Posterior cingulate gyrus (tissue), 11 donors: ENCODE results near the gene PET100.

ENCODE experiments used
- DNase-seq, 10 donors: peaks; one replicate each; pipeline versions ENCODE4 v3.0.0 to v3.0.0-alpha.2; 2020 to 2021; ENCODE audit warnings: mixed read lengths in 3 of 10
- intact Hi-C: fragments of 100-400 bp; cut with DNase I; formaldehyde crosslinking; loops from one replicate; pipeline ENCODE4 v1.15.1; 2023

The PET100 gene

GRCh38 chr19:7629347-7630054 lies at the start of gene PET100, which contains the start of gene XAB2:
Gene PET100 (plus strand): TSS chr19:7629793. CDS start chr19:7629834, 41 bp downstream.
Gene XAB2 (minus strand): TSS chr19:7629545. CDS start chr19:7629527, 18 bp downstream.
- intact Hi-C loops, result no loop called here

GRCh38 chr19:7582446-7582845 lies 47.1 kb upstream of the PET100 start:
- DNase-seq, result no peak
- intact Hi-C loops, result no loop called here

More at GRCh38 chr19:7629347-7630054, at the start of gene PET100, which contains the start of gene XAB2:
- peak; percentile 95 to 100 (median 97) for DNase-seq

- intact Hi-C loops, result no loop called here
- DNase-seq, result peak in 1 of 10 donors; percentile 20
Measured at GRCh38 chr19:7589822-7590221, 39.8 kb upstream of the PET100 start.

- intact Hi-C loops, result no loop called here
- peak in 1 of 10 donors; percentile 14 for DNase-seq
Measured at GRCh38 chr19:7590256-7590655, 39.3 kb upstream of the PET100 start.

GRCh38 chr19:7595466-7596133 lies 34.0 kb upstream of the PET100 start, which contains the start of gene CAMSAP3:
Gene CAMSAP3 (plus strand): TSS chr19:7595863. CDS start chr19:7596003, 140 bp downstream.
- peak in 6 of 10 donors; percentile 34 to 90 (median 72) for DNase-seq
- intact Hi-C loops, result no loop called here

GRCh38 chr19:7596211-7596937 lies 33.2 kb upstream of the PET100 start:
- peak in 2 of 10 donors; percentile 70 to 79 for DNase-seq
- intact Hi-C loops, result no loop called here

- DNase-seq, result no peak
- intact Hi-C loops, result no loop called here
Measured at GRCh38 chr19:7597689-7598088, 31.9 kb upstream of the PET100 start.

DNA sequence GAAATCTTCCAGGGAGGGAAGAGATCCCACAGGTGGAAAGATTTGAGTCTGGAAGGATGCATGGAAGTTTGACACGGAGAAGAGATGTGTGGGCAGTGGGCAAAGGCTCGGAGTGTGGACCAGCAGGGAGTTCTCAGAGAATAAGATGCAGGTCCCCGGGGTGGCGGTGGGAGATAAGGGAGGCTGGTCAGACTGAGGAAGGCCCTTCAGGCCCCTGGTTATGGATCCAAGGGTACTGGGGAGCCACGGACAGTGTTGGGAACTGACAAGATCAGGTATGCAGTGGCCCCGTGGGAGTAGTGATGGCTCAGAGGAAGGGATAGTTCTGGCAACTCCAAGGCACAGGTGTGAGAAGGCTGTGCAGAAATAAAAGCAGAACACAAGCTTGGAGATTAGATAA lies 31.4 kb upstream of the PET100 start:
- intact Hi-C loops, result no loop called here
- DNase-seq, result peak in 1 of 10 donors; percentile 42

GRCh38 chr19:7600721-7601120 lies 28.9 kb upstream of the PET100 start:
- intact Hi-C loops, result no loop called here
- no peak for DNase-seq

DNA sequence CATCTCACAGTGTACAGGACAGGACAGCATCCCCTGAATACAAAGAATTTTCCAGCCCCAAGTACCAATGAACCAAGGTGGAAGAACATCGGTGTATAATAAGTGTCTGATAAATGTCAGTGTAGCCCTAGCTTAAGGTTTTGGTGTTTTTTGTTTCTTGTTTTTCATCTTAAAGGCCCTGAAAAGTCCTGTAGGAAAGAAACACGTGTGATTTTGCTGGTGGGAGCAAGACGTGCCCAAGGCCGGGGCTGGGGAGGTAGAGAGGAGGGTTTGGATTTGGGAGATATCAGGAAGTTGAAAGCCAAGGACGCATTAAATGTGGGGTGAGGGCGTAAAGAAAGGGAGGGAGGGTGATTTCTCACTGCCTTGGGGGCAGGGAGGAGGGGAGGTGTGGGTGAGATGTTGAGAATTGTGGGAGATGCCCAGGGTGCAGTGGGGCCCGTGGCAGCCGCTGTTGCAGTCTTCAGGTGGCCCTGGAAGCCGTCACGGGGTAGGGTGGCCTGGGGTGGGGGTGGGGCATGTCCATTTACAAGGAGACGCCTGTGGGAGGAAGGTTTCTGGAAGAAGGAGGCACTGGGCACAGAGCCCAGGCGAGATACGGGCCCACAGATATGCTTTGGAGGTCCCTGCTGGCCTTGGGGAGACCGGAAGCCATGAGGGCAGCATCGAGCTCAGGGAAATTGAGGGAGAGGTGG lies 27.2 kb upstream of the PET100 start:
- DNase-seq, result no peak

DNA sequence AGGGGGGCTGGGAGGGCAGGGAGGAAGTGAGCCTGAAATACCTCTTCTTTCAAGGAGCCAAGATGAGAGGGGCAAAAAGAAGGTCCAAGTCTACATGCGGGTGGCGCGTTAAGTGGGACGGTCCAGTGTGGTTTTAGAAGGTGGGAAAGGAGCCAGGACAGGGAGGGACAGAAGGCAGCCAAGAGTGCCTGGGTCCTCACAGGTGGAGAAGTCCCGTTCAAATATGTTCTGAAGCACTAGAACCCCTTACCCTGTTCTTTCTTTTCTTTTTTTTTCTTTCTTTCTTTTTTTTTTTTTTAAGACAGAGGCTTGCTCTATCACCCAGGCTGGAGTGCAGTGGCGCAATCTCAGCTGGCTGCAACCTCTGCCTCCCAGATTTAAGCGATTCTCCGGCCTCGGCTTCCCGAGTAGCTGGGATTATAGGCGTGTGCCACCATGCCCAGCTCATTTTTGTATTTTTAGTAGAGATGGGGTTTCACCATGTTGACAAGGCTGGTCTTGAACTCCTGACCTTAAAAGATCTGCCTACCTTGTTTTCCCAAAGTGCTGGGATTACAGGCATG lies 26.6 kb upstream of the PET100 start:
- intact Hi-C loops, result no loop called here
- no peak for DNase-seq

More for the DNA sequence above, 27.2 kb upstream of the PET100 start:
- intact Hi-C loops, result no loop called here

- intact Hi-C loops, result no loop called here
Measured at GRCh38 chr19:7603919-7604318, 25.7 kb upstream of the PET100 start.

GRCh38 chr19:7605490-7606222 lies 23.9 kb upstream of the PET100 start:
- no peak for DNase-seq
- intact Hi-C loops, result no loop called here

More at GRCh38 chr19:7603919-7604318, 25.7 kb upstream of the PET100 start:
- no peak for DNase-seq

DNA sequence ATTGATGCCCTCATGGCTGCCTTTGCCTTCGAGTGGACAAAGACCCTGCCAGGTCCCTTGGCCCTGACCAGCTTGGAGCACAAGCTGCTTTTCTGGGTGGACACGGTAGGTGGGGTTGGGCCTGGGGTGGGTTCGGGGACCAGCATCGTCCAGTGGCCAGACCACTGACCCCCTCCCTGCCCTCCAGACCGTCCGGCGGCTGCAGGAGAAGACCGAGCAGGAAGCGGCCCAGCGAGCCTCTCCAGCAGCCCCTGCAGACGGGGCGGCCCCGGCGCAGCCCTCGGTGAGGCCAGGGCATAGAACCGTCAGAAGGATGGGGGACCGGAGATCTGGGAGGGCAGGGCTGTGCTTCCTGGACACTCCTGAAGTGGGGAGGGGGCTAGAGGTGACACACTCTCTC lies 23.3 kb upstream of the PET100 start:
- intact Hi-C loops, result no loop called here
- DNase-seq, result no peak

DNA sequence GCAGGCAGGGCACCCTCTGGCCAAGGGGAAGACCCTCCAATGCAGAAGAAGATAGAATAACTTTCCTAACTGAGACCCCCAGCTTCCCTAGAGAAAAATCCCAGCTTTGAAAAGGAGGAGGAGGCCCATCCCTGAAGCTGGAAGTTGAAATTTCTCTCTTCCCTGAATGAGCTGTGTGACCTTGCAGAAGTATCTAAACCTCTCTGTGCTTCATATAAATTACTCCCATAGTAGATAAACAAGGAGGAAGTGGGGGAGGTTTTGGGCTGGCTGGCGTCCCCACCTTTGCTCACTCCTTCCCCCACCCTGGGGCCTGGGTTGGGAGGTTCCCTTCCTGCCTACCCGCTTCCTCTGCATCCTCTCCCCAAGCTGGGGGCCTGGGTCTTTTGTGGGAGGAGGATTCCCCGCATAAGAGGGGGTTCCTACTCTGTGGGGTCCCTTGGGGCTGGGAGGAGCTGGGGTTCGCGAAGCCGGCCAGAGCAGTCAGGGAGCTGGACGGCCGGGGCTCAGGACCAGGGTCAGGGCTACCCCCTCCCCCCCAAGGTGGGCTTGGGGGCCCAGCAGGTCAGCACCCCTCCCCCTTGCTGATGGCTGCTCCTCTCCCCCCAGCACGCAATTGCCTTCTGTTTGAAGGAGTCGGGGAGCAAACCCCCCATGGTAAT lies 22.2 kb upstream of the PET100 start:
- intact Hi-C loops, result no loop called here

DNA sequence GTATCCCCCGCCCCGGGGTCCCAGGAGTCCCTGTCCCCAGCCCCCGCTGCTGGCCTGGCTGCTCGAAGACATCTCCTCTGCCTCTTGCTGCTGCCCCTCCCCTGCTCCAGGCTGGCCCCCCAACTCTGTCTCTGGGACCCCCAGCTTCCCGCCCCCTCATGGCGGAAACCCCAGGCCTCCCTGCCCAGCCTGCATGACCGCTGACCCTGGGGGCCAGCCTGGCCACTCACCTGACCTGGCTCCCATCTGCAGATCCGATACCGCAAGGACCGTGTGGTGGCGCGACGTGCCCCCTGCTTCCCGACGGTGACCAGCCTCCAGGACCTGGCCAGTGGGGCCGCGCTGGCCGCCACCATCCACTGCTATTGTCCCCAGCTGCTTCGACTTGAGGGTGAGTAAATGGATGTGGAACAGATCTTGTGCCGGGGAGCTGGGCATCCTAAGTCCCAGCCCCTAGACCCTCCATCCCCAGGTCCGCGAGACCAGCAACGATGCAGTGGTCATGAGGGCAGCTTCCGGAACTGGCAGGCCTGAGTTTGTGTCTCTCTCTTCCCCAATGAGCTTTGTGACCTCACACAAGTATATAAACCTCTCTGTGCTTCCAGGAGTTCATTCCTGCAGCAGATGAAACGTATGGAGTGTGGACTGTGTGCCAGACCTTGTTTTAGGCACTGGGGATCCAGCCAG lies 21.6 kb upstream of the PET100 start:
- DNase-seq, result no peak

More for the DNA sequence above, 22.2 kb upstream of the PET100 start:
- no peak for DNase-seq

DNA sequence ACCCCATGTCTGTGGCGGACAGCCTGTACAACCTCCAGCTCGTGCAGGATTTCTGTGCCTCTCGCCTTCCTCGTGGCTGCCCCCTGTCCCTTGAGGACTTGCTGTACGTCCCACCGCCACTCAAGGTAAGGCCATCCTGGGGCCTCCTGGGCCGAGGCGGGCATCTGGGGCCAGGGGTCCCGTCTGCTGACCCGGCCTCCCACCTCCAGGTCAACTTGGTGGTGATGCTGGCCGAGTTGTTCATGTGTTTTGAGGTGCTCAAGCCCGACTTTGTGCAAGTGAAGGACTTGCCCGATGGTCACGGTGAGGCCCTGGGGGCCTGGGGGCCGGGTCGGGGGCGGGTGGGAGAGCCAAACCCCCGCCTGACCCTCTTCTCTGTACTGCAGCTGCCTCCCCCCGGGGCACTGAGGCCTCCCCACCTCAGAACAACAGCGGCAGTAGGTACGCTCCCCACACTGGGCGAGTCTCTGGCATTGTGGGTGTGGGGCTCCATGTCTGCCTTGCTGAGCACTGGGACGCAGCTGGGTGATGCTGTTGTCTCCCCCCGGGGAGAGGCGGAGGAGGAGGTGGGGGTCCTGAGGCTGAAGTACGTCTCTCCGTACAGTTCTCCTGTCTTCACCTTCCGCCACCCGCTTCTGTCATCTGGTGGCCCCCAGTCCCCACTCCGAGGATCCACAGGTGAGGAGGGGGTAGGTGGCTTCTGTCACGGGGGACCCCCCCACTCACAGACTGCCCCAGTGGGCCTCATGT lies 18.9 kb upstream of the PET100 start:
- intact Hi-C loops, result no loop called here
- no peak for DNase-seq

More for the DNA sequence above, 21.6 kb upstream of the PET100 start:
- intact Hi-C loops, result no loop called here
